GM18861 (cell line): Measurements from ENCODE around the gene KLRC1.
"Not testable (repeated sequence)": the region's sequence is repeated elsewhere in the genome, so short reads cannot be mapped to it uniquely, and the experiment has no call there.

Source experiments
- ATAC-seq: cut with Tn5 transposase; IDR thresholded peaks from one replicate; pipeline ENCODE4 v1.9.1; 2021; ENCODE audit not compliant: unreplicated experiment

The KLRC1 gene

DNA sequence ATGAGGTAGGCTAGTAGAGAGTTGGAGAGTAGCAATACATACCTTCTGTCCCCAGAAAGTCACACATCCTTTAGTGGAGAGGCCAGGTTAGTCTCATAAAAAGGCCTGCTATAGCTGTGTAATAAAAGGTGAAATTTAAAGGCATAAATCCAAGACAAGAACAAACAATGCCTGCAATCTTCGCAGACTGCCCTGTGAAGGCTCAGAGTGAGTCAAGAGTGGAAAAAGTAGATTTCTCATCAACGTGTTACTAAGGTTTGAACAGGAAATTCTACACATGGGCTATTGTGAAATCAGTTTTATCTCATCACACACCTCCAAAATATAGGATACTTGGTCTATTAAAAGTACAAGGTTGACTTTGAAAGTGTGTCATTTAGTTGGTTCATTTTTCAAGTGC lies at the start of gene KLRC1:
KLRC1 (minus strand) TSS at position 222 of the 400 bp plus-strand sequence. CDS start 2,221 bp downstream, outside the sequence.
- ATAC-seq, result no peak

DNA sequence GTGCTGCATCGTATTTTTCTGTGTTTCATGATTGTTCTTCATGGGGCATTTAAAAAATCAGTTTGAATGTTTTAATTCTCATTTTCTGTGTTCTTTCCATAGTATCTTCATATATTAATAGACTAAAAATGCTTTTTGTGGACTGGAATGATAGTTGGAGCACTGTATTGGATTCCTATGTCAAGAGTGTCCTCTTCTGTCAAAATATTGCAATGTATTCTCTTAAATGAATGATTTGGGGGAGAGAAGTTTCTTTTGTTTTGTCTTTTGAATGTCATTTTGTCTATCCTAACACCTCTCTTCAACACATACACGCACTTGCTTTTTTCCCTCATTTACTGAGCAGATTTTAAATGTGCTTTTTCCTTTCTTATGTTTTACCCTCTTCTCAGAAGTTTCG lies 47.9 kb upstream of the KLRC1 start:
- no peak for ATAC-seq

DNA sequence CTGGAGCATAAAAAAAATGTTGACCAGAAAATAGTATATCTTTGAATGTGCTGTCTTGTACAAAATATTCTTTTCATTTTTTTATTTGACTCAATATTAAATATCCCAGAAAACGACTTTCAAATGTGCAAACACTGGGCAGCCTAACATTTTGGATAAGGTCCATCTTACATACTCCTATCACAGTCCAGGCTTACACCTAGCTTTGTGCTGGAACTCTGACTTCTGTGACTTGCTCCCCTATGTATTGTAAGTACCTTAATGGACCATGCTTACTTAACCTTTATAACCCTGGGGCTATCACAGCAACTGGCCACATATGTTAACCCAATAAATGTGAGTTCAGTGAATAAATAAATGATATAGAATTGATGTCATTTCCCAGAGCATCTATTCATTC lies 44.9 kb upstream of the KLRC1 start:
- ATAC-seq, result no peak

DNA sequence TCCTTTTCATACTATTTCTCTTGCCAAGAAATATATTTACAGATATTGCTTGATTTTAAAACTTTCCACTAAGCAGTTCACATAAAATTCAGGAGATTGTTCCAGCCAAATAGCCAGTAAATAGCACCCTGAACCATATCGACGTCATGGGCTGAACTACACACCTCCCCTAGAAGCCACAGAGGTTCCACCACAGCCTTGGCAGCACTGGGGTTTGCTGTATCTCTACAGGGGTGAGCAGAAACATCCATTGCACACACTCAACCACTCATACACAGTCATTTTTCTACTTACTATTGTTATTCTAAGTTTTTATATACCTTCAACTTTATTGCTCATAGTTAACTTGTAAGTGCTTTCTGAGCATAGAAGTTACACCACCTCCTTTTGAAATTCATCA lies 44.4 kb upstream of the KLRC1 start:
- ATAC-seq, result no peak

DNA sequence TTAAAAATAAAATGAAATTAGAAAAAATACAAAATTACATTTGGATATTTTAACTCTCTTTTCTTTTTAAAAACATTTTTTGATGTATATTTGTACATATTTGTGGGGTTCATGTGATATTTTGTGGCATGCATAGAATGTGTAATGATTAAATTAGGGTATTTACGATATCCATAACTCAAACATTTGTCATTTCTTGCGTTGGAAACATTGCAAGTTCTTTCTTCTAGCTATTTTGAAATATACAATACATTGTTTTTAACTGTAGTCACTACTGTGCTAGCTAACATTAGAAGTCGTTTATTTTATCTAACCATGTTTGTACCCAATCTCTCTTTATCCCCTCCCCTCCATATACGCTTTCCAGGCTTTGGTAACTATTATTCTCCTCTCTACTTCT lies 38.6 kb upstream of the KLRC1 start:
- ATAC-seq, result no peak

DNA sequence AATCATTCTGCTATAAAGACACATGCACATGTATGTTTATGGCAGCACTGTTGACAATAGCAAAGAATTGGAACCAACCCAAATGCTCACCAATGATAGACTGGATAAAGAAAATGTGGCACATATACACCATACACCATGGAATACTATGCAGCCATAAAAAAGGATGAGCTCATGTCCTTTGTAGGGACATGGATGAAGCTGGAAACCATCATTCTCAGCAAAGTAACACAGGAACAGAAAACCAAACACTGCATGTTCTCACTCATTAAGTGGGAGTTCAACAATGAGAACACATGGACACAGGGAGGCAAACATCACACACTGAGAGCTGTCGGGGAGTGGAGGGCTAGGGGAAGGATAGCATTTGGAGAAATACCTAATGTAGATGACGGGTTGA lies 34.2 kb upstream of the KLRC1 start:
- not testable (repeated sequence) for ATAC-seq

DNA sequence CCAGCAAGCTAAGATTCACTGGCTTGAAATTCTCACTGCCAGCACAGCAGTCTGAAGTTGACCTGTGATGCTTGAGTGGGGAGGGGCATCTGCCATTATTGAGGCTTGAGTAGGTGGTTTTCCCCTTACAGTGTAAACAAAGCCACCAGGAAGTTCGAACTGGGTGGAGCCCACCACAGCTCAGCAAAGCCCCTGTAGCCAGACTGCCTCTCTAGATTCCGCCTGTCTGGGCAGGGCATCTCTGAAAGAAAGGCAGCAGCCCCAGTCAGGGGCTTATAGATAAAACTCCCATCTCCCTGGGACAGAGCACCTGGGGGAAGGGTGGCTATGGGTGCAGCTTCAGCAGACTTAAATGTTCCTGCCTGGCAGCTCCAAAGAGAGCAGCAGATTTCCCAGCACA lies 28.7 kb upstream of the KLRC1 start:
- ATAC-seq, result not testable (repeated sequence)

DNA sequence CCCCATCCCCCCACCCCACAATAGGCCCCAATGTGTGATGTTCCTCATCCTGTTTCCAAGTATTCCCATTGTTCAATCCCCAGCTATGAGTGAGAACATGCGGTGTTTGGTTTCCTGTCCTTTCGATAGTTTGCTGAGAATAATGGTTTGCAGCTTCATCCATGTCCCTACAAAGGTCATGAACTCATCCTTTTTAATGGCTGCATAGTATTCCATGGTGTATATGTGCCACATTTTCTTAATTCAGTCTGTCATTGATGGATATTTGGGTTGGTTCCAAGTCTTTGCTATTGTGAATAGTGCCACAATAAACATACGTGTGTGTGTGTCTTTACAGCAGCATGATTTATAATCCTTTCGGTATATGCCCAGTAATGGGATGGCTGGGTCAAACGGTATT lies 19.6 kb upstream of the KLRC1 start:
- ATAC-seq, result not testable (repeated sequence)

DNA sequence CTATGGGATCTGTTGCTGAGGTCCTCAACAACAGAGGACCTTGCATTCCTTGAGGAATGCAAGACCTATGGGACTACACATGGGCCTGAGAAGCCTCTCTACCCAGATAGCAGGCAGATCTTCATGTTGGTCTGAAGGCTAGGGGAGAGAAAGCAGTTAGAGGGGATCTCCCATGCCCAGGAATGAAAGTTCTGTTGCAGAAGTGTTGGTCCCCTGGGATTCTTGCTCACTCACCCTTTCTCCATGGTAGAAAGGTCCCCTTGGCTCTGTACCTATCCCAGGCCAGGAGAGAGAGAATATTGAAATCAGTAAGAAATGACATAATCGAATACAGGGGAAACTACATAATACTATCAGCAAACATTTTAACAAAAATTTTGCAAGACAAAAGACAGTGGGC lies 16.5 kb upstream of the KLRC1 start:
- ATAC-seq, result no peak

DNA sequence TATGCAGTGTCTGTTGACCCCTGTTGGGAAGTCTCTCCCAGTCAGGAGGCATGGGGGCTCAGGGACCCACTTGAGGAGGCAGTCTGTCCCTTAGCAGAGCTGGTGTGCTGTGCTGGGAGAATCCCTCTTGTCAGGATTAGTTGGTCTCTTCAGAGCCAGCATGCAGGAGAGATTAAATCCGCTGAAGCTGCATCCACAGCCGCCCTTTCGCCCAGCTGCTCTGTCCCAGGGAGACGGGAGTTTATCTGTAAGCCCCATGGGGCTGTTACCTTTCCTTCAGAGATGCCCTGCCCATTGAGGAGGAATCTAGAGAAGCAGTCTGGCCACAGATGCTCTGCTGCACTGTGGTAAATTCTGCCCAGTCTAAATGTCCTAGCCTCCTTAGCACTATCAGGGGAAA lies 13.1 kb upstream of the KLRC1 start:
- ATAC-seq, result no peak

DNA sequence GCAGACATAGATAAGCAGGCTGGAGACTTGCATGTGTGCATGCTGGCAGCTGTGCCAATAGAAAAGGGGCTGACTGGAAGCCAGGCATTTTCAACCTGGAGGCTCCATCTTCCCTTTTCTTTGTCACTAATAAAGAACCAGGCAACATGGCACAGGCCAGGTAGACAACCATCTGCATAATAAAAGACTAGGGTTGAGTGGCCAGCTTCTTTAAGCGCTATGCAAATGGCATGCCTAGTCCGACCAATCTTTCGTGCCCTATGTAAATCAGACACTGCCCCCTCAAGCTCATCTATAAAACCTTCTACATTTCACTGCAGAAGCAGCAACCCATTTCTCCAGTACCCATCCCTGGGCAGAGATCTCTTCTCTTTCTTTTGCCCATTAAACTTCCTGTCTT lies 4.6 kb upstream of the KLRC1 start:
- ATAC-seq, result no peak

DNA sequence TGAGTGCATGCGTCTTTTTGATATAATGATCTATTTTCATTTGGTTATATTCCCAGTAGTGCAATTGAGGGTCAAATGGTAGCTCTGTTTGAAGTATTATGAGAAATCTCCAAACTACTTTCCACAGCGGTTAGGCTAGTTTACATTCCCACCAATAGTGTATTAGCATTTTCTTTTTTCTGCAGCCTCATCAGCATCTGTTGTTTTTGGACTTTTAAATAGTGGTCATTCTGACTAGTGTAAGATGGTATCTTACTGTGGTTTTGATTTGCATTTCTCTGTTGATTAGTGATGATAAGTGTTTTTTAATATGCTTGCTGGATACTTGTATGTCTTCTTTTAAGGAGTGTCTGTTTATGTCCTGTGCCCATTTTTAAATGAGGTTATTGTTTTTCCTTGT lies 3.7 kb upstream of the KLRC1 start:
- no peak for ATAC-seq

DNA sequence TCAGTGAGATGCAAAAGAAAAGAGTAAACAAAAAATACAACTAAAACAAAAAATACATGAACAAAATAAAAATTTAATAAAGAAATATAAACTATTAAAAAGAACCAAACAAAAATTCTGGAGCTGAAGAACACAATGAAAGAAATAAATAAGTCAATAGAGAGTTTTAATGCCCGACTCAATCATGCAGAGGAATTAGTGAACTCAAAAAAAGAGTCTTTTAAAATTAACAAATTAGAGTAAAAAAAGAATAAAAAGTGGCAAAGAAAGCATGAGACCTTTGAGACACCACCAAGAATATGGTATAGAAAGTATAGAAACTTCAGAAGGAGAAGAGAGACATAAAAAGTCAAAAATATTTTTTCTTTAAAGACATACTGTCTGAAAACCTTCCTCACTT lies 2.6 kb upstream of the KLRC1 start:
- no peak for ATAC-seq

DNA sequence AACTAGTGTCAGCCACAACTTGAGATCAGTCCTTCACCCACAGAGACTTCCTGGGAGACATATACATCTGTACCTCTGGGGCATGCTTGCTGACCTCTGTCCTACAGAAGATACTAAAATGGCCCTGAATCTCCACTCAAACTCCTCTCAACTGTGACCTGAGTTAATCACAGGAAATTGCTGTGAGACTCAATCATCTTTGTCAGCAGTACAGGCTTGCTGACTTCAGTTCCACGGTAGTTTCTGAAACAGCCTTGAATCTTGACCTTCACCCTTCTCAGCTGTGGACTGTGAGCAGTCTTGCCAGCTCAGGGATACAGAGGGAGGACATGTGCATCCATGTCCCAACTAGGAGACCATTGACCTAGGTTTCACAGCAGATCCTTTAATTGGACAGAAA lies 1.4 kb upstream of the KLRC1 start:
- no peak for ATAC-seq

DNA sequence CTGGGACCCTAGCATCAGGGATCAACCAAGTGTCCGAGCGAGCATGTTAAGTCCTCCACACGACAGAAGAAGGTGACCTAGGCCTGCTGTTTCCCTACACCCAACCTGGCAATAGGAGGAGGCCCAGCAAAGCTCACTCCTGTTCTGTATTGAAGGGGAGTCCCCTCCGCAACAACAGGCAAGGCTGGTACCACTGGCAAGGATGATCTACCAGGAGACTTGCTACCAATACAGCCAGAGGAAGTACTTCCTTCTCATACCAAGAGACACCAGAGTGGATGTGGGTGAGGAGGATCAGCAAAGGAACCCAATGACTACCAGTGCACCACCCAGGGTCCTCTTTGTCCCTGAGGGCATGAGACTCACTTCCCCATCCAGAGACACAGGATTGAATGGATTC lies 4.9 kb downstream of the KLRC1 start:
- no peak for ATAC-seq

DNA sequence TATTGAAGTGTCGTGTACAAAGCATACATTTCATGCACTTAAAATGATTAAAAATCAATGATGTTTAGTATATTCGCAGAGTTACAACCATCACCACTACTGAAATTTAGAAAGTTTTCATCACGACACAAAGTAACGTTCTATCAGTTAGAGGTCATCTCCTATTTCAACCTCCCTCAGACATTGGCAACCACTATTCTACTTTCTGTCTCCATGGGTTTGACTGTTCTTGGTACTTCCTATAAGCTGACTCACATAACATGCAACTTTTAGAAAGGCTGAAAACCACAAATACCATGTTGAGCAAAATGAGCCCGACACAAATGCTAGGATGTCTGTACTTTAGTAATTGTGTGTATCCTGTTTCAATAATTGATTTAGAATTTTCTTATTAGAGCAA lies 7.1 kb downstream of the KLRC1 start:
- ATAC-seq, result not testable (repeated sequence)

DNA sequence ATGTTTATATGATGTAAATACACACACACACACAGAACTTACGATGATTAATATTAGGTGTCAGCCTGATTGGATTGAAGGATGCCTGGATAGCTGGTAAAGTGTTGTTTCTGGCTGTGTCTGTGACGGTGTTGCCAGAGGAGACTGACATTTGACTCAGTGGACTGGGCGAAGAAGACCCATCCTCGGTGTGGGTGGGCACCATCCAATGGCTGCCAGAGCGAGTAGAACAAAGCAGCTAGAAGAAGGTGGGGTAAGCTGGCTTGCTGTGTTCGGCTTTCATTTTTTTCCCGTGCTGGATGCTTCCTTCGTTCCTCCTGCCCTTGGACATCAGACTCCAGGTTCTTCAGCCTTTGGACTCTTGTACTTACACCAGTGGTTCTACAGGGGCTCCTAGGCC lies 12.0 kb downstream of the KLRC1 start:
- ATAC-seq, result not testable (repeated sequence)

DNA sequence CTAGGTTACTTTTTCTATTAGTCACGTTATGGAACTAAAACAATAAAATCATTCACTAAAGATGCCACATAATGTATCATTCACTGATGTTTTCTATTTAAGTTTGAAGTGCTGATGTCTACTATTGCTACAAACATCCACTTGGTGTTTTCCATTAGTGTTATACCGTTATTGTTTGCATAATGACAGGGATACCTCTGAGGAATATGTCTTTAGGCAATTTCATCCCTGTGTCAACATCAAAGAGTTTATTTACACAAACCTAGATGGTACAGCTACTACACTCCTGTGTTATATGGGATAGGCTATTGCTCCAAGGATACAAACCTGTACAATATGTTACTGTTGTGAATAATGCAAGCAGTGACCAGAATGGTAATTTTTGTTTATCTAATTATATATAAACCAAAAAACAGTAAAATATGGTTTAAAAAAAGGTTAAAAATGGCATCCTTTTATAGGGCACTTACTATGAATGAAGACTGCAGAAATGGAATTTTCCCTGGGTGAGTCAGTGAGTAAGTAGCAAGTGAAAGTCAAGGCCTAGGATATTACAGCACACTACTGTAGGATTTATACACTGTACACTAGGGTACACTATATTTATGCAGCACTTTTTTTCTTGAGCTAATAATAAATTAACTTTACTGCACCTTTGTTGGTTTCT lies 13.4 kb downstream of the KLRC1 start:
- not testable (repeated sequence) for ATAC-seq

DNA sequence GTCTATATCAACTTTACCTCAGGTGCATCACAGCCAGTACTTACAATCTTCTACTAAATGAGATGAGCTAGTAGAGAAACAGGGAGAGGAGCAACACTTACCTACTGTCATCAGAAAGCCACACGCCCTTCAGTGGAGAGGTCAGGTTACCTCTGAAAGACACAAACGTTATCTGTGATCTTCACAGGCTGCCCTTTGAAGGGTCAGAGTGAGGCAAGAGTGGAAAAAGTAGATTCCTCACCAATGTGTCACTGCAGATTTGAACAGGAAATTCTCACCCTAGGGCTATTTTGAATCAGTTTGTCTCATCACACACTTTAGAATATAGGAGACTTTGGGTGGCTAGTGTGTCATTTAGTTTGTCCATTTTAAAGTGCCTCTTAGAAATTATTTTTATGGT lies 15.6 kb downstream of the KLRC1 start:
- not testable (repeated sequence) for ATAC-seq

DNA sequence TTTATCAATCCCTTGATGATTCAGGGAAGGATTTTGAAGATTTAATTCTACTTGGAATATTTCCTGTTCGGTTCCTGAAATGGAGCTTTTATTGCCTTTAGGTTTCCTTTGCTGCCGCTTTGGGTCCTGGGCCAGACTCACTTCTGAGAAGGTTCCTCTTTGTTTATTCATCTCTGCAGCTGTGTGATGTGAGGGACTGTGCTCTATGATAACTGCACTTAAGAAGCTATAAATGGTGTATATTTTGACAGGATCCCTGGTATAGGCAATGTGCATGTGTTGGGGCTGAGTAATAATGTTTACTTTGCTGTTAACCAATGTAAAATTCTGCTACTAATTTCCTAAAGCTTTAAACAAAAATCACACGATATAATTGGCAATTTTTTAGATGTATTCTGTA lies 17.4 kb downstream of the KLRC1 start, which contains the start of gene KLRC2:
KLRC2 (minus strand) TSS at position 195 of the 400 bp plus-strand sequence; CDS start at position 171, 24 bp downstream.
- ATAC-seq, result not testable (repeated sequence)

DNA sequence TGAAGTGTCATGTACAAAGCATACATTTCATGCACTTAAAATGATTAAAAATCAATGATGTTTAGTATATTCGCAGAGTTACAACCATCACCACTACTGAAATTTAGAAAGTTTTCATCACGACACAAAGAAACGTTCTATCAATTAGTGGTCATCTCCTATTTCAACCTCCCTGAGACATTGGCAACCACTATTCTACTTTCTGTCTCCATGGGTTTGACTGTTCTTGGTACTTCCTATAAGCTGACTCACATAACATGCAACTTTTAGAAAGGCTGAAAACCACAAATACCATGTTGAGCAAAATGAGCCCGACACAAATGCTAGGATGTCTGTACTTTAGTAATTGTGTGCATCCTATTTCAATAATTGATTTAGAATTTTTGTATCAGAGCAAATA lies 22.6 kb downstream of the KLRC1 start:
- ATAC-seq, result not testable (repeated sequence)

DNA sequence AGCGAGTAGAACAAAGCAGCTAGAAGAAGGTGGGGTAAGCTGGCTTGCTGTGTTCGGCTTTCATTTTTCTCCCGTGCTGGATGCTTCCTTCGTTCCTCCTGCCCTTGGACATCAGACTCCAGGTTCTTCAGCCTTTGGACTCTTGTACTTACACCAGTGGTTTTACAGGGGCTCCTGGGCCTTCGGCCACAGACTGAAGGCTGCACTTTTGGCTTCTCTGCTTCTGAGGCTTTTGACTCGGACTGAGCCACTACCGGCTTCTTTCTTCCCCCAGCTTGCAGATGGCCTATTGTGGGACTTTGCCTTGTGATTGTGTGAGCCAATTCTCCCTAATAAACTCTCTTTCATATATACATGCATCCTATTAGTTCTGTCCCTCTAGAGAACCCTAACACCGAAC lies 27.2 kb downstream of the KLRC1 start:
- ATAC-seq, result not testable (repeated sequence)

DNA sequence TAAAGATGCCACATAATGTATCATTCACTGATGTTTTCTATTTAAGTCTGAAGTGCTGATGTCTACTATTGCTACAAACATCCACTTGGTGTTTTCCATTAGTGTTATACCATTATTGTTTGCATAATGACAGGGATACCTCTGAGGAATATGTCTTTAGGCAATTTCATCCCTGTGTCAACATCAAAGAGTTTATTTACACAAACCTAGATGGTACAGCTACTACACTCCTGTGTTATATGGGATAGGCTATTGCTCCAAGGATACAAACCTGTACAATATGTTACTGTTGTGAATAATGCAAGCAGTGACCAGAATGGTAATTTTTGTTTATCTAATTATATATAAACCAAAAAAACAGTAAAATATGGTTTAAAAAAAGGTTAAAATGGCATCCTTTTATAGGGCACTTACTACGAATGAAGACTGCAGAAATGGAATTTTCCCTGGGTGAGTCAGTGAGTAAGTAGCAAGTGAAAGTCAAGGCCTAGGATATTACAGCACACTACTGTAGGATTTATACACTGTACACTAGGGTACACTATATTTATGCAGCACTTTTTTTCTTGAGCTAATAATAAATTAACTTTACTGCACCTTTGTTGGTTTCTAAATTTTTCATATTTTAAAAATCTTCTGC lies 28.8 kb downstream of the KLRC1 start:
- ATAC-seq, result not testable (repeated sequence)
